ENCODE results near the gene CS. TPM values are rescaled to one million over a fixed set of nuclear protein-coding genes. Genes with fewer than 3 reads are reported as not detected.

CS gene
- total RNA-seq, 1 experiment from 2014 or later: 250 TPM

DNA sequence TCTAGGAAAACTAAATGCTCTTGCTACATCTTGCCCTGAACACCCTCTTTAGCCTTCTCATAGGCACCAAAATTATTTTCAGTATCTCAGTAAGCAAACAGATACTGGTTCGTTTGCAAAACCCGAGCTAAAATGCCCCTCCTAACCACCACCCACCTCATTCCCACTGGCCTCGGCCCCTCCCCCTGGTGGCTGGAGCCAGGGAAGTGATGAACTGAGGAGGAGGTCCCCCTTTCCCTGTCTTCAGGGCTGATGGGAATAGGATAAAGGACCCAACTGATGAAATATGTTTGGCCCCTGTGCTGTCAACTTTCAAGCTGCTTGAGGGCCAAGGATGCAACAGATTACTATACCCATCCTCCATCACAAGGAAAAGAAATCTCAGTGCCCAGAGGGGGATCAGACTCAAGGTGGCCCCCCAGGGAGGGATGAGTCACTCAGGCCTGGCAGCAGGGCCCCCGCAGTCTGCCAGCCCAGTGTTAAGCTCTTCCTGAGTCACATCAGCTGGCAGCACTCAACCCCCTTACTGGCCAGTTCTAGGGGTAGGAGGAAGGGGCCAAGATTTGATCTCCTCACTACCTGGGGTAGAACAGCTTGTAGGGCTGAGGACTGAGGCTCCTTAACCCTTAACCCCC lies 43.7 kb downstream of the CS start:
- Histone ChIP-seq H3K56ac (ENCODE audit: insufficient read length, low read depth, low read length) (no peak overlapping the region), H3K9ac (ENCODE audit: extremely low read depth, insufficient read length, low read length) (no peak overlapping the region), H3T11ph (ENCODE audit: low read length) (no peak overlapping the region), H3K27me3 (ENCODE audit: insufficient read depth, low read length) (no peaks in the 10 kb centered on the region), H3K79me2 (ENCODE audit: insufficient read depth, low read length) (no peaks in the 10 kb centered on the region), H3K4me1 (ENCODE audit: insufficient read depth, low read length) (no peaks in the 10 kb centered on the region), H3K4ac (ENCODE audit: low read depth, low read length) (no peak overlapping the region), H3K9me3 (ENCODE audit: control insufficient read depth, low read depth, low read length) (no peaks in the 10 kb centered on the region), H2BK120ac (ENCODE audit: low read depth, low read length, poor library complexity, severe bottlenecking) (no peak overlapping the region), H2BK12ac (ENCODE audit: insufficient read length, low read depth, low read length) (no peak overlapping the region), H3K4me2 (ENCODE audit: insufficient read depth, insufficient read length, low read length) (peak overlapping the region; percentile 93), H2BK20ac (ENCODE audit: low read depth, low read length, poor library complexity, severe bottlenecking) (no peak overlapping the region), H2AFZ (ENCODE audit: low read length) (no peak overlapping the region), H3K14ac (ENCODE audit: insufficient read depth, low read length) (no peak overlapping the region), H2AK5ac (ENCODE audit: insufficient read length, low read length) (no peak overlapping the region), H3K18ac (ENCODE audit: insufficient read length, low read depth, low read length) (no peak overlapping the region), H3K79me1 (ENCODE audit: insufficient read depth, low read depth, low read length, poor library complexity, severe bottlenecking) (no peaks in the 10 kb centered on the region), H4K5ac (ENCODE audit: insufficient read length, low read depth, low read length) (no peak overlapping the region), H2BK15ac (ENCODE audit: low read depth, low read length) (no peak overlapping the region), H3K27ac (ENCODE audit: insufficient read length, low read depth, low read length) (no peak overlapping the region), H2BK5ac (ENCODE audit: insufficient read length, low read length) (no peak overlapping the region), H3K23me2 (ENCODE audit: insufficient read length, low read depth, low read length, poor library complexity, severe bottlenecking) (no peaks in the 10 kb centered on the region), H4K20me1 (ENCODE audit: control insufficient read depth, insufficient read depth, insufficient read length) (no peaks in the 10 kb centered on the region), H4K8ac (replicated peaks; ENCODE audit: insufficient read length, low read depth, low read length) (no peak overlapping the region), H3K23ac (ENCODE audit: insufficient read length, low read depth, low read length) (no peak overlapping the region), H4K91ac (ENCODE audit: insufficient read length, low read depth, low read length) (no peak overlapping the region)
- H3K27ac Mint-ChIP-seq: peak overlapping the region in 2 of 3 experiments; percentile 24 to 82; a peak in 5 of 7 replicates
- DNase-seq: peak; percentile 33
- TF ChIP-seq, protein P1, sequence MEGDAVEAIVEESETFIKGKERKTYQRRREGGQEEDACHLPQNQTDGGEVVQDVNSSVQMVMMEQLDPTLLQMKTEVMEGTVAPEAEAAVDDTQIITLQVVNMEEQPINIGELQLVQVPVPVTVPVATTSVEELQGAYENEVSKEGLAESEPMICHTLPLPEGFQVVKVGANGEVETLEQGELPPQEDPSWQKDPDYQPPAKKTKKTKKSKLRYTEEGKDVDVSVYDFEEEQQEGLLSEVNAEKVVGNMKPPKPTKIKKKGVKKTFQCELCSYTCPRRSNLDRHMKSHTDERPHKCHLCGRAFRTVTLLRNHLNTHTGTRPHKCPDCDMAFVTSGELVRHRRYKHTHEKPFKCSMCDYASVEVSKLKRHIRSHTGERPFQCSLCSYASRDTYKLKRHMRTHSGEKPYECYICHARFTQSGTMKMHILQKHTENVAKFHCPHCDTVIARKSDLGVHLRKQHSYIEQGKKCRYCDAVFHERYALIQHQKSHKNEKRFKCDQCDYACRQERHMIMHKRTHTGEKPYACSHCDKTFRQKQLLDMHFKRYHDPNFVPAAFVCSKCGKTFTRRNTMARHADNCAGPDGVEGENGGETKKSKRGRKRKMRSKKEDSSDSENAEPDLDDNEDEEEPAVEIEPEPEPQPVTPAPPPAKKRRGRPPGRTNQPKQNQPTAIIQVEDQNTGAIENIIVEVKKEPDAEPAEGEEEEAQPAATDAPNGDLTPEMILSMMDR (conservative IDR thresholded peaks at IDR 0.05): peak; percentile 39; the same call in 2 of the 3 replicates
- no CpG with 5 or more reads among the region's 4 CpGs for WGBS (ENCODE audit: extremely low coverage, insufficient read length, low lambda C conversion rate)
- H3K9me3 Mint-ChIP-seq: no peaks in the 10 kb centered on the region; a peak in 1 of 5 replicates
- peaks cover 20% of the 10 kb centered on the region in 2 experiments for H3K4me1 Mint-ChIP-seq
- peaks cover 38 to 53% (median 52%) of the 10 kb centered on the region in 3 experiments; a peak in 6 of 7 replicates for H3K36me3 Mint-ChIP-seq (ENCODE audit: insufficient read depth in 1 of 3, low read depth in 3 of 3)
- peaks cover 2% of the 10 kb centered on the region; the same call in 1 of the 2 replicates for H3K27me3 Mint-ChIP-seq (ENCODE audit: low read depth)
- peak overlapping the region; percentile 93 to 97 for H3K4me3 Mint-ChIP-seq

Data from H9 (cell line).